ENCODE results near the gene N4BP2L2. TPM values are rescaled to one million over a fixed set of nuclear protein-coding genes. Genes with fewer than 3 reads are reported as not detected.

Gene N4BP2L2
- total and polyA plus RNA-seq, 2 of the 8 experiments (the other 6 are each of a cell fraction or from before 2014, with no cell fraction given) = 14.6 to 67.6 TPM

DNA sequence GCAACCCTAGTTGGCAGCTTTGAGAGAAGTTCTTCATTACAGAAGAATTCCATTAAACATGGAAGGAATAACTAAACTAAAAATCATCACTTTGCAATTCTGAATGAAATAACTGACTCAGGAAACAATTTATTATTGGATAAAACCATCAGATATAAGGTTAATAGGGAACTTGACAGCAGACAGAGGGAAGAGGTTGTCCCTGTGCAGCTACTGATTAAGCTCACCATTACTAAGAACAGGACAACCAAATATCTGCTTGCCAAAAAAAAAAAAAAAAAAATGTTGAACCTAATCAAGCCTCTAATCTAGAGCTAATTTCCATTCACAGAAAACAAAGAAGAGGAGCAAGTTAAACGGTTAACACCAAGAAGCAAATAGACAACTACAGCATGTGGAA, 12.8 kb downstream of the N4BP2L2 start:
- FAIRE-seq (no peak), DNase-seq (ENCODE audit: low read depth in 1 of 2, low spot score in 2 of 2) (no peak)
- Histone ChIP-seq H3K36me3 (ENCODE audit: control insufficient read depth in 2 of 4, insufficient read depth in 4 of 4, low read length in 3 of 4) (peaks cover 0 to 6% (median under 1%) of the 10 kb centered on the region in 4 experiments; a peak in 4 of 8 replicates), H3K4me2 (ENCODE audit: insufficient read depth in 1 of 2, low read depth in 2 of 2, low read length in 2 of 2) (no peak overlapping the region), H3K18ac (ENCODE audit: extremely low read depth, low read length) (no peak overlapping the region), H4K5ac (ENCODE audit: insufficient read length, low read depth, low read length) (no peak overlapping the region), H3K27me3 (replicated peaks in 1 of 4; ENCODE audit: control insufficient read depth in 3 of 4, extremely low read depth in 1 of 4, insufficient read depth in 3 of 4, low read length in 3 of 4) (no peaks in the 10 kb centered on the region), H3K79me2 (ENCODE audit: control insufficient read depth in 1 of 2, insufficient read depth in 2 of 2, low read length in 2 of 2) (peaks cover 0 to 39% of the 10 kb centered on the region in 2 experiments; a peak in 2 of 4 replicates), H3K56ac (replicated peaks; ENCODE audit: insufficient read length, low read depth, low read length) (no peak overlapping the region), H3K23me2 (ENCODE audit: low read depth, low read length) (no peaks in the 10 kb centered on the region), H4K91ac (replicated peaks; ENCODE audit: insufficient read length, low read length) (no peak overlapping the region), H3K14ac (ENCODE audit: insufficient read length) (no peak overlapping the region), H2BK15ac (ENCODE audit: low read length) (no peak overlapping the region), H3K4me3 (ENCODE audit: extremely low read depth in 1 of 4, insufficient read depth in 2 of 4, low read depth in 3 of 4, low read length in 4 of 4) (no peak overlapping the region), H3K79me1 (ENCODE audit: low read depth, low read length) (no peaks in the 10 kb centered on the region), H2BK5ac (ENCODE audit: low read depth, low read length) (no peak overlapping the region), H3K4me1 (replicated peaks in 1 of 4; ENCODE audit: control insufficient read depth in 3 of 4, insufficient read depth in 4 of 4, low read length in 3 of 4) (no peaks in the 10 kb centered on the region), H3K4ac (replicated peaks; ENCODE audit: insufficient read length, low read depth, low read length) (no peak overlapping the region), H3K9ac (replicated peaks in 1 of 4; ENCODE audit: extremely low read depth in 1 of 4, low read depth in 3 of 4, low read length in 3 of 4) (no peak overlapping the region), H2BK12ac (ENCODE audit: low read depth, low read length) (no peak overlapping the region), H2AK5ac (ENCODE audit: low read depth, low read length) (no peak overlapping the region), H4K20me1 (replicated peaks in 1 of 2; ENCODE audit: control insufficient read depth in 1 of 2, insufficient read depth in 2 of 2, low read length in 2 of 2) (no peaks in the 10 kb centered on the region), H3K27ac (ENCODE audit: low read depth, low read length) (no peak overlapping the region), H2AFZ (ENCODE audit: low read length) (no peak overlapping the region), H2BK20ac (ENCODE audit: low read length) (no peak overlapping the region), H4K8ac (ENCODE audit: extremely low read depth, insufficient read depth, low read length) (no peak overlapping the region), H3K9me3 (ENCODE audit: insufficient read depth in 2 of 2, low read depth in 1 of 2, low read length in 1 of 2) (no peaks in the 10 kb centered on the region), H2BK120ac (replicated peaks; ENCODE audit: low read depth, low read length) (no peak overlapping the region), H3K23ac (ENCODE audit: insufficient read length) (no peak overlapping the region)
- ChIA-PET POLR2A (ENCODE audit: partially characterized antibody) (no interaction called here), CTCF (ENCODE audit: partially characterized antibody) (interaction anchor here (1.0 kb wide), 1 partner anchor 11 kb away, joined by 4 read pairs; no protein-coding TSS in a partner anchor)
- TF ChIP-seq NRF1 (IDR thresholded peaks at IDR 0.05; ENCODE audit: low read depth, low read length) = no peak
- no peak for TF ChIP-seq CREB1 (IDR thresholded peaks at IDR 0.05)
- WGBS, 2 experiments (ENCODE audit: extremely low coverage in 1 of 2, insufficient coverage in 1 of 2, insufficient read length in 1 of 2, insufficient replicate concordance in 2 of 2, low coverage in 1 of 2, low lambda C conversion rate in 2 of 2, missing lambda C conversion rate in 1 of 2) = 0% methylated on average over 1 of the region's 1 CpG; no CpG with 5 or more reads in 1 of the 2 experiments
